Stimulated activated CD4-positive, alpha-beta T cell treated with anti-CD3 and anti-CD28 coated beads, Interleukin-4, amount 100 ng/mL, for 24 hours (primary cell): ENCODE results near the gene LRTM1.

Experiments
- DNase-seq: peaks from one replicate; pipeline ENCODE4 v3.0.0-alpha.2; 2020

Gene LRTM1

DNA sequence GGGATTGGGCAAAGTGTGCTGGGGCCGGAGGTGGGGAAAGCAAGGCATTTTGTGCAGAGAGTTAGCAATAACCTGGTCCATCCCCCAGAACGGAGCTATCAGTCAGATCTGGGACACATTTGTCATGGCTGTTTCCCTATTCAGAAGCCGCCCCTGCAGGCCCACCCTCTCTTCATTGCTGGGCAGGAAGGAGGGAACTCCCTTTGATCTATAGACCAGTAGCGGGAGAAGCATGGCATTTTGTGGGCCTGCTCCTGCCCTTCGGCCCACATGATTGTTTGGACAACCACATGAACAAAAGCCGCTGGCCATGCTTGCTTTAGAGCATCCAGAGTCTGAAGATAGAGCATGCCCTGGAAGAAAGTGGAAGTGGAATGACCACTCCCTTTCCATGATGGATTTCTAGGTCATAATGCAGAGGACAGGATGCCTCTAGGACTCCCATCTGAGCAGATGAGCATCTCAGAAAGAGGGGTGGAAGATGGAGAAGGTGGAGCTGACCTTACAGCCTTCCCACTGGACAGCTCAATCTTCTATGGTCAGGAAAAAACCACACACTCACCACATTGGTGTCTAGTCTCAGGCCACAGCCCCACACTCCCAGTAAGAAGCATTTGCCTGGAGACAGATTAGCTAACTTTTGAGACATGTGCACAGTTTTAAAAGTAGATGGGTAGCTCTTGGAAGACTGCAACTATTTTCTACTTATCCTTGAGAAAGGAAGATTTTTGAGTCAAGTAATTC, 11.9 kb upstream of the LRTM1 start:
- no peak for DNase-seq

DNA sequence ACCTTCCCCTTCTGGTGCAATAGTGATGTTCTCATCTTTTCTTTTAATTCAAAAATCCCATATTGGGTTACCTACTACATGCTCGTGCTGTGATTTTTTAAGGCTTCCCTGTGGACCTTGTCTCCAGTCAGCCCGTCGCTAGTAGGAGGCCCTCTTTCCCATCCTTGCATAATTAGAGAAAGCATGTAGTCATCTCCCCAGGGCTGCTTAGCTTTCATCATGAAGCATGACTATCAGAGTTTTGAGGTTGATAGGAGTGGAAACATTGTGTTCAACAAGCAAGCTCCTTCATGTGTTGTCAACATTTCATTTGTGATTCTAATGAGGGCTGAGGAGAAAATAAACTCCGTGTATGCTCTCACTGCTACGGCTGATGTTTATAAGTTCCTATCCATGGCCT, 8.7 kb upstream of the LRTM1 start:
- DNase-seq = no peak

DNA sequence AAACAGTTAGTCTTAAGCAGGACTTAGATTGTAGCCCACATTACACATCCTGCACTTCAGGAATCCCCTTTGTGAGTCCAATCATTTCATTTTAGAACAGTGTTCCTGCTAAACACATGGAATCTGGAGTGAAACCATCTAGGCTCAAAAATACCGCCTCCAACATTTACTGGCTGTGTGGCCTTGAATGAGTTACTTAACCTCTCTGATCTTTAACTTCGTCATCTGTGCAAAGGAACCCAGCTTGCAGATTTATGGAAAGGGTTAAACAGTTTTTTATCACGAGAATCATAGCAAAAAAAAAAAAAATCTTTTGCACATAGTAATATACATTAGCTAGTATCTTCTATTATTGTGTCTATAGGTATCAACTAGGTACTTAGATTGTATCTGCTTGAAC, 8.0 kb upstream of the LRTM1 start:
- DNase-seq = no peak

DNA sequence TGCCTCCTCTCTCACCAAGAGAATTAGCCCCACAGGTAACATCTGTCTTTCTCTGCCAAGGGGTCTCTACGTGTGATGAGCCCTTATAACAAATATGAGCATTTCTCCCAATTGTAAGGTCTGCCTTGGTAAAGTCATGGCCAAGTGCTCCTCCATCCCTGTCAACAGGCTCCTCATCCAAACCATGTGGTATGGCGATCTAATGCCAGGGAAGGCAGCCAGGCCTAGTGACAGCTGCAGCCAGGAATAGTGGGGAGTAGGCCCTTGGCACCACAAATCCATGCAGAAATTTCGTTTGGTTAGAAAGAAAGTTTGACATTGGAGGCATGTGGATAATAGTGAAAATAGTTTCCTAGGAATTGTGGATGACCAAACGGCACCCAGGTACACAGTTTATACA, 4.7 kb upstream of the LRTM1 start:
- no peak for DNase-seq

DNA sequence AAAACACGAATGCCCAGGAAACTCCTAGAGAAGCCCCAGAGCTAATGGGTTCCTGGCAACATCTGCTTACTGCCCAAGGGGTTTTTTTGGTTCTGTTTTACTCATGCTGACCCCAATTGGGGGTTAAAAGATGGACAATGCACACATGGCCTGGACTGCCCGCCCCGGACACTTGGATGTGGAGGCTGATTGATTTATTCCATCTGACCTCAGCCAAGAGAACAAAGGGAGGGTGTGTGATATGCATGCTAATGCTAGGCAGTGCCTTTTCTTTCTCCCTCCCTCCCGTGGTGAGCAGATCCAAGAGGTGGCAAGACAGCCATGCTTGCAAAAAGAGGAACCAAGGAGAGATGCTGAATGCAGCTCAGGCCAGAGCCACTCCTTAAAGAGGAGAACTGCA, 3.3 kb upstream of the LRTM1 start:
- no peak for DNase-seq

DNA sequence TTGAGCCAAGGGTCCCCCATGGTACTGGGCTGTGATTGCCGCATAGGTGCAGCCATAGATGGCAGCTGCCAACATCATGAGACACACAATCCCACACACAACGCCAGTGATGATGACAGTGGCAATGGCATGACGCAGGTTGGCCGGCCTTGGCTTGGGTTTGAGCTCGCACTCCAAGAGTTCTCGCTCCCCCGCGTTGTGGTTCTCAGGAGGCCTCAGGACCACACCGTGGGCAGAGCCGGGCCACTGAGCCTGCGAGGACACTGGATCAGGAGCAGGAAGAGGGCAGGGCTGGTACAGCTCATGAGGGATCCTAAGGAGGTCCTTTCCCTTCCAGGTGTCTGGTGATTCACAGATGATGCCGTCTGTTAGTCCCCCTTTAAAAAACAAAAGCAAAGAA, 9.3 kb downstream of the LRTM1 start:
- no peak for DNase-seq

DNA sequence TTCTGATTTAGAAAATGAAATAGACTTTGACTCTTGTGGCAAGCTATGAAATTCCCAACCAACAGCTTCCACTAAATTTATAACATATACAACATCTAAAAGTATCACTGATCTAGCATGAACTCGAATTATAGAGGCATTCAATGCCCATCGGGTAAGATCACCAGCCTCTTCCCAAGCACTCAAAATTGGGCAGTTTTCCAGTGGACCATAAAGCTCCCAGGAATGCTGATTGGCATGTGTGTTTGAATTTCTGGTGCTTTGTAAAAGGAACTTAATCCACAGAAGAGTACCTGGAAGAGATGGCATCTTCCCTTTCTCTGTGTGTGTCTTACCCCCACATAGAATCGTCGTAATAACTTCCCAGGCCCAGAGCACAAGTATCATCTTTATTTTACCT, 10.0 kb downstream of the LRTM1 start:
- no peak for DNase-seq

DNA sequence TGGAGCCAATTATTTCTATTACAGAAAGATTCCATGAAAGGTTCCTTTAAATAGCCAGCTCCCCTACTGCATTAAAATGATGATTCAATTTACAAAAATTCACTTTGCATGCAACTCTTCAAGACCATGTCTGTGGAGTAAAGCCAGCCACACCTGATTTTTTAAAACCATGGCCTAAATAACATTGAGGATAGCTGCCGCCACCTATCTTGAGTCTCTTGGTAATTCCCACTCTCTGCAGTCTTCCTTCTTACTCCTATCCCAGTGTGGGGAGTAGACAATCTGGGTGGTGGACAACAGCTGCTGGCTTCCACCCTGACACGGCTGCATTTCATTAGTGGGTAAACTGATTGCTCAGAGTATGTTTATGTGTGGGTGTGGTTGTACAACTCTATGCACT, 10.7 kb downstream of the LRTM1 start:
- no peak for DNase-seq

DNA sequence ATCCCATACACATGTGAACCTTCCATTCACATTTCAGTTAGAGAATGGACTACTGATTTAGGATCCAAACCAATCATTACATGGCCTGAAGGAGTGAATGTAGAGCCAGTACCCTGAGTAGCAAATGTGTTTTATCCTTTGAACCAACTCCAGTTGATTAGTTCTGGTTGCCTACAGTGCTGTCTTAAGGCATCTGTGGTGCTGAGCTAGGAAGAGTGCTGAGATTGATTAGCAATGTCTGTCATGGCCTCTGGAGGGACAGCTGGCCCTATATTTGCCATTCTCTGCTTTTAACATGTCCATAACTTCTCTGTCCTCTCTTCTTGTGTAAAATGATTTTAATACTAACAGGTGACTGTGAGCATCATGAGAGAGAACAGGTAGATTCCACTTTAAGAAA, 11.1 kb downstream of the LRTM1 start:
- DNase-seq = no peak

DNA sequence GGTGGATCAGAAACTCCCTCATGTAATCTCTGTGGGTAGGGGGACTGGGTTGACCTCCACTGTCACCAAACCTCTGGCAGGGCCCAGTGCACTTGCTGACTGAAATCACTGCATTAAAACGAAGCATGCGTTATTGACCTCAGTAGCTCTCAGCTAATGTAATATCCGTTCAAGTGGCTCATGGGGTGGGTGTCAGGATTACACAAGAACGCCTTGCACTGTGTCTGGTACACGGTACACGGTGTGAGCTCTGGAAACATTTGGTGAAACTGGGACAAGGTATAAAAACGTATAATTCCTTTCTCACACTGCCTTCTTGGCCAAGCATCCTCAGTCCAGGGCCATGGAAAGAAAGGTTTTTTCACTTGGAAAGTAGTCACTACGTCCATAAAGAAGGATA, 11.9 kb downstream of the LRTM1 start:
- no peak for DNase-seq

DNA sequence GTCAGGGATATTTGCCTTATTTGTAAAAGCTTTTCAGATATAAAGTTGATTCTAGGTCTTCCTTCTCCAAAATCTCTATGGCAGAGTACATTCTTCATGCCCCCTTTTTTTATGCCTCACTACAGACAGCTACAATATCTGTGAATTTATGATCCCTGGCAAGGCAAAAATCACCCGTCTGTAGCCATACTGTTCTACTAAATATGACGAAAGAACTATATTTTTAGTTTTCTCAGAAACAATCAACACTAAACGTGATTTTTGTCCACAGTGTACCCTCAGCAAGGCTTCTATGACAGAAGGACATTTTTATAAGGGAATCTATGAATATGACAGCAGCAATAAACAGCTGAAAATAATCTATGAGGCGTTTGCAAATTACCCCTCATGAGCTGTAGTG, 12.7 kb downstream of the LRTM1 start:
- no peak for DNase-seq

DNA sequence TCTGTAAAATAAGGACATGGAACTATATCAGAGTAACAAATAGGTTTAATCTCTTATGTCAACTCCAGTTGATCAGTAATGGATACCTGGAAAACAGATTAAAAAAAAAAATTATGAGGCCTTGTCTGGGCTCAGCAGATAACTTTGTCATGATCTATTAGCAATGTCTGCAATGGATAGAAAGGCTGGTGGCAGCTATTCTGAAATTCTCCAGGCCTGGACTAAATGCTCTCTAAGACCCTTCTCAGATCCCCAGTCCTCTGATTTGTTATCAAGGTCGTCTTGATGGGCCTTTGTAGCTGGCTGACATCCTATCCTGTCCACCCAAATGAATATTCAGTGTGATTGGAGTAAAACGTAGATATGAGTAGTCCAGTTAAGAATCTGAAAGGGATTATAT, 13.7 kb downstream of the LRTM1 start:
- no peak for DNase-seq

DNA sequence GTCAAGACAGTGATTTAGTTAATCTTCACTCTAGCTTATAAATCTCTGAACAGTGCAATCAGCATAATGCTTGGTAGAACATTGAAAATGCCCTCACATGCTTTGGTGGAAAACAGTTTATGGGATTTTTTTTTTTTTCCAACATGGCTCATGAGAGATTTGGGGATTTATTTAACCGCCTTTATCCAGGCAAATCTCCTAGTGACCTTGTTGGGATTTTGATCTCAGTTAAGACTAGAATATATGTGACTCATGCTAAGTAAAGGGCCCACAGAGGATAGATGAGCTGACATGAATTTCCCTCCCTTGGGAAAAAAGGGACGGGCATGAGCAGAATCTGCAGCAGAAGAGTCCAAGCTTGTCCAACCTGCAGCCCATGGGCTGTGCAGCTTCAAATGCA, 18.7 kb downstream of the LRTM1 start:
- no peak for DNase-seq

DNA sequence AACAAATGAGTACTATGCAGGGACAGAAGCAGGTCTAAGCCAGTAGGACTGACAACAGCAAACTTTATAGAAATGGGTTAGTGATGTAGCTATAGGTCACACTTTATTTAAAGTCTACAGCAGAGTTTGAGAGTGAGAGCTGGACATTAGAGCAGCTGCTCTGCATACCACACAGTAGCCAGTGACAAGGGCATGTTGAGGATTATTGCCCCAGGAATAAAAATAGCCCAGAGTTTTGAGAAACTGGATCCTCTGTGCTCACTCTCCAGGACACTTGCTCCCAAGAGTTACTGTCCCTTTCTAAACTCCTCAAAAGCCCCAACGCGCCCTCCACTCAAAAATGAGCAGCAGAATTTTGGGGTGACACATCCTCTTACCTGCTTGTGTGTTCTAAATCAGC, 21.1 kb downstream of the LRTM1 start:
- no peak for DNase-seq

DNA sequence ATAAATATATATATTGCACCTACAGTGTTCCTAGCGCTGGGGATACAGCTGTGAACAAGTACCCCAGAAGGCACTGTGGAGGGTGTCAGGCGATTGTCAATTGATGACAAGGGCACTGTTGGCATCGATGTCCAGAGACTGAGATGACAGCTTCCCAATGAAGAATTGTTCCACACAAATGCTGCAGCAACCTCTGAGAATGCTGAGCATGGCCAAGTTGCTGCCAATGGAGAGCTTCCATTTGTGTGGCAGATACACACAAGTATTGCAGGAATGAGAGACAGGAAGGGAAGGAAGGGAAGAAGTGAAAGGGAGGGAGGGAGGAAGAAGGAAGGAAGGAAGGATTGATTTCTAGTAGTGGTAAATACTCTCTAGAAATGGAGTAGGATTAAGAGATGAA, 21.9 kb downstream of the LRTM1 start:
- no peak for DNase-seq

DNA sequence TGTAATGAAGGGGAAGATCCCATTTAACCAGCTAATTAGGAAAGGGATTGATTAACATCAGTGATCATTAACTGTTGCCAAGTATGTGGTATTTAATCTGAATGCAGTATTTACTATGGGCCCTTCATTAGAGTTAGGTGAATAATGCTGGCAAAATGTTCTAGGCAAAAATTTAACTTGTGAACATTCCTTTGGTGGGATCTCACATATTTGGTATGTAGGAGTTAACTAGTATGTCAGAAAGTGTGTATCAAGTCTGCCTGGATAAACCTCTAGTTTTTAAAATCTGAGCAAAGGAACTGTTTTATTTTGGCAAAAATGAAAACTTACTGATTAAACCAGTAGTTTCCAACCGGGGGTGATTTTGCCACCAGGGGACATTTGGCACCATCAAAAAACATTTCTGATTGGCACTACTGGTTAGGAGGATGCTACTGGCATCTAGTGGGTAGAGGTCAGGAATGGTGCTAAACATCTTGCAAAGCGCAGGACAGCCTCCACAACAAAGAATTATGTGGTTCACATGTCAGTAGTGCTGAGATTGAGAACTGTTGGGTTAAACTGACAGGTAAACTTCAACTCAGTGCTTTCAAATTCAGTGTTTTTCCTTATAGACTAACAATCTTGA, 22.5 kb downstream of the LRTM1 start:
- DNase-seq = no peak

DNA sequence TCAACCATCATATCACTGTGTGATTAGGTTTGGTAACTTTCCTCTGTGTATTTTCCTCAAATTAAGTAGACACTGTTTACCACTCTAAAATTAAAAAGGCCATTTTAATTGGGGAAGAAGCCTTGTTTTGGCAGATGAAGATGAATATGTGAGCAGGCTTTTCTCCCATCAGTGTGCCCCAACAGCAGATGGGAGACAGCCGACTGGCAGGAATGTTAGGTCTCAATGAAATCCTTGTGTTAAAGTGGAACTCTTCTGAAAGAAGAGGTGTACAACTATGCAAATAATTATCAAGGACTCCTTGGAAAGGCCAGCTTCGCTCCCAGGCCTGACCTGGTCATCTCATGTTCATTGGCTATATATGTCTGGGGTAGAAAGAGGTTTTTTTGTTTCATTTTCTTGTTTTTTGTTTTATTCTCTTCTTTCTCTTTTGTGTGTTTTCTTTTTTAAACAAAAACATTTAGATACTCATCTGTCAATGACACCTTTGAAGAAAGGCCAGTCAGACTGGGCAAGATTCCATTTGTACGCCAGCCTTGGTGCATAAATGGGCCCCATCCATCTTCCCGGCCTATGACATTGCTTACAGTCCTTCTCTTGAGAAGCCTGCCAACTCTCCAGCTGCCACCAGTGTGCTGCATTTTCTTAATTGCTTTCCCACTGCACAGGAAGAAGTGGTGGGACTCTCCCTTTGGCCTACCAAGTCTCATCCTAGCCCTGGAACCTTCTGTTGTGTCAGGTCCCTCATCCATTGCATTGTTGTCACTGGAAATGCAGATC, 25.8 kb downstream of the LRTM1 start:
- no peak for DNase-seq

DNA sequence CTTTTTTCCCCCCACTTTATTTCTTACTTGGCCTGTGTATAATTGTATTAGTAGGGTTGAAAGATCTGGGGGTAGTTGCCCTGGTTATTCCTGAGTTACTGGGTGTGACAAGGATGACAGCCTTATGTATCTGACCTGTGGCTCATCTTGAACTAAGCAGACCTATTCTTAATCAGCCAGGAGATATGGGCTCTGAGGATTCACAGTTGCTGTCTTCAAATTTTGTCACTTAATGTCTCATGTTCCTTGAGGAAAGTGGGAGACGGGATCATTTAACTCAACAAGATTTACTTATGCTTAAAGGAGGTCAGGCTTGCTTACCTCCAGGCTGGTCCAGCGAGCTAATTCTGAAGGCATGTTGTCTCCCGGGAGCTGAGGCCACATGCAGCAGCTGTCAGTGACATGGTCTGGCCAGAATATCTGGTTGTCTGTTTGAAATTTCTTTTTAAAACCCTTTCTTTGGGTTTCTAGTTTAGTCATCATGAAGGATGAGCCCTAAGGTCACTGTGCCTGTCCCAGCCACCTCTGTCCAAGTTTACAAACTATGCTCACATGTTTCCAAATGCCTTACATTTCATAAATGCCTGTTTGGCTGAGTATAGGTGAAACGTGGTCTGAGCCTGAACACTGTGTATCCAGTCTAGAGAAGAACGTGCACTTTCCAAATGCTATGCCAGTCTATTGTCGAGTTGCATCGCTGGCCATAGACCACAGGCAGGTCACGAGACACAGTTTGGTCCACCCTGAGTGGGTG, 26.8 kb downstream of the LRTM1 start:
- DNase-seq = no peak

DNA sequence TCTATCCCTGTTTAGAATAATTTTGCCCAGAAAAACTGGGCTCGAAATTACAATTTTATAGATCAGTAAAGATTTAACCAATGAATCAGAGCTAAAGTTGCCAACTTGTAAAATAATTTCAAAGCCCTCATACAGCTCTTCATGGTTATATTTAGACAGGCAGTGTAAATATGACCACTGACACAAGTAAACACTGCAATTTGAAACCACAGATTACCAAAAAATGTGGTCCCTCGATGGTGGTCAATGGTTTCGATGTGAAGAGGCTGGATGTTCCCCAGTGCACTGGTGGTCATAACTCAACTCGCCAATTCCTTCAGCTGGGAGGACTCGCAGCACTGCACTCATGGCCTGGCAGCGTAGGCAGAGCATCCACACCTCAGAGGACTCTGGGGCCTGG, 28.6 kb downstream of the LRTM1 start:
- DNase-seq = no peak

DNA sequence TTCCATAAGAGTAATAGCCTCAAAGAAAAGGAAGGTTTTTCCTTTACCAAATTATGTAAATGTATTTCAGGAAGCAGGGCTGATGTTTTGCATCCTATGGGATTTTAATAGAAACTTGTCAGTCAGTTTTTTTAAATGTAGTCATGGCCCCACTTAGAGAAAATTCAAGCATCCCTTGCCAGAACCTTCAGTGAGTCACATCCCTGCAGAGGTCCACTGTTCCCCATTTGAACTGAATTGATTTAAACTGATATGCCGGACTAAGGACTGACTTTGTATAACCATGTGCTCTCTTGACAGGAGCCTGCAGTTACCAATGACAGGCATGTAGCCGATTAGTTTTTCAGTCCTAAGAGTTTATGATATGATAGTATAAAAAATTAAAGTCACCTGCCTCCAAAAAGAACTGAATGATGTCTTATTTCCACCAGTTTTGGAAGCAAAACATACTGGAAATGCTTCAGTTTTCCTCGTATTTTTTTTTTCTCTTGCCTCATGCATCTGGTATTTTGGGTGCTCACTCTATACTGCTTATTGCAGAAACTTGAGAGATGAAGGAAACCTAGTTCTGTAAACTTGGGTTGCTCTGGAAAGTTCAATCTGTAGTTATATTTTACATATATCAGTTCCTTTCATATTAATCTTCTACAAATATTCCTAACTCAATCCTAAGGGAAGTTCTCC, 30.7 kb downstream of the LRTM1 start:
- DNase-seq = no peak

DNA sequence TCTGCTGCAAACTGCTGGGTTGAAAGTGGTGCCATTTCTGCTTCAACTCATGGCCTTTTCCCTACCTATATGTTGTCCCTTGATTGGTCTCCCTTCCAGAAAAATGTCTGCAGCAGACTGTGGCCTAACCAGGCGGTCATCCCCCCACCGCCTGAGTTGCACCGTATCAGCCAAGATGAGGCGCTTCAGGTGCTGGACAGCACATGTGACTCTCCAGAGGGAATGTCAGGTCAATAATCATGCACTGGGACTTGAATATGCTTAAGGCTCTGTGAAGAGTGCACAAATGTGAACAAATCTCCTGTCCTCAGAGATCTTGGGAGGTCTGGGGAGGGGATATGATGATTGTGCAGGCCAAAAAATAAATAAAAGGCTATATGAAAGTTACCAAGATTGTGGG, 32.2 kb downstream of the LRTM1 start:
- DNase-seq = no peak

DNA sequence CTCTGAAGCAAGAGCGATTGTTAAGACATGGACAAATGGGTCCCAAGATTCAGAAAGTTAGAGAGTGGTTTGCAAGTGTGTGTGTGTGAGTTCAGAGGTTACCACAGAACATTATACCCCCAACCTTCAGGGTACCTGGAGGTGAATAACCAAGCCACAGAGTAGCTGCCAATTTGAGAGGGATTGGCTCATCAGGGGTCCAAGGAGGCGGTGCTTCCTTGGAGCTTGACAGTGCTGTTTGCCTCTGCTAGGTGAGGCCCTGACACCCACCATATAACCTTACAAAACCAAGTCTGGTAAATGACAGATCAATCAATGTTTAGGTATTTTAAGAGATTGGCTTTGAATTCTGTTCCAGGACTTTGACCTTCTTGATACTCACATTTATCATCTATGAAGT, 35.7 kb downstream of the LRTM1 start:
- no peak for DNase-seq

DNA sequence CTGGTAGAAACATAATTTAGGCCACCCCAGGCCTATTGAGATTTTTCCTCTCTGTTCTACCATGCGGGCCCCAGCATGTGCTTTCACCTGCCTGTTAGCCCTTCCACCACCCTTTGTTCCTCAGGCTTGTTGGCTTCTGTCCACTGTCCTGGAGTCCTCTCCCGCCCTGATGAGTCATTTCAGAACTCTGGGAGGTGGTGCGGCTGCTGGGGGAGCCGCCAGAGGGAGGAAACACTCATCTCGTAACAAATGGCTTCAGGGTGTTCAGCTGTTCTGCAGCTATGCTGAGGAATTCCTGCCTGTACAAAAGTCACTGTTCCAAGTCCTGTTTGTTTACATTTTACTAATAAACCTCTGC, 36.3 kb downstream of the LRTM1 start:
- DNase-seq = no peak
